HL-60 (cell line): ENCODE measurements around the gene HNRNPA2B1.

Experiments used
- DNase-seq, 2 experiments: peaks; one replicate each; pipeline ENCODE4 v3.0.0-alpha.2; 2010 to 2020; ENCODE audit warnings: low read depth in 1 of 2, low spot score in 1 of 2
- H3K27ac ChIP-seq: fragments of 250-450 bp; sonication (Bioruptor Pico); replicated peaks from 2 replicates; pipeline ENCODE4 v1.5.1; 2020; ENCODE audit warnings: mild to moderate bottlenecking, moderate library complexity
- H3K27me3 ChIP-seq: fragments of 250-450 bp; sonication (Bioruptor Pico); 2 replicates; pipeline ENCODE4 v1.5.1; 2021; ENCODE audit warnings: mild to moderate bottlenecking, moderate library complexity; ENCODE audit not compliant: insufficient read depth, poor library complexity, severe bottlenecking
- H3K4me3 ChIP-seq: replicated peaks from 2 replicates; pipeline ENCODE4 v1.5.1; 2011; ENCODE audit warnings: mild to moderate bottlenecking, control low read depth, low read length; ENCODE audit not compliant: insufficient read depth
- CTCF ChIP-seq: IDR thresholded peaks from one replicate; pipeline ENCODE4 v1.5.1; 2011; ENCODE audit warnings: low read length, control low read depth, inconsistent platforms; ENCODE audit not compliant: insufficient read depth
- GABPA ChIP-seq: IDR thresholded peaks from 2 replicates; pipeline ENCODE4 v1.6.1; 2012; ENCODE audit warnings: low read depth
- POLR2AphosphoS5 ChIP-seq: IDR thresholded peaks from 2 replicates; pipeline ENCODE4 v1.6.1; 2012; ENCODE audit warnings: low read depth
- REST ChIP-seq: IDR thresholded peaks from 2 replicates; pipeline ENCODE4 v1.6.1; 2012; ENCODE audit warnings: low read depth; ENCODE audit not compliant: insufficient replicate concordance
- SPI1 ChIP-seq: IDR thresholded peaks from 2 replicates; pipeline ENCODE4 v1.6.1; 2012; ENCODE audit warnings: low read depth, mild to moderate bottlenecking, borderline replicate concordance

Gene HNRNPA2B1

GRCh38 chr7:26172048-26172447 lies 28.5 kb downstream of the HNRNPA2B1 start:
- Histone ChIP-seq H3K27me3 (no peaks in the 10 kb centered on the region), H3K27ac (no peak overlapping the region), H3K4me3 (no peak overlapping the region)
- TF ChIP-seq REST = no peak
- TF ChIP-seq POLR2AphosphoS5 = no peak
- no peak for TF ChIP-seq CTCF
- no peak for TF ChIP-seq GABPA
- TF ChIP-seq SPI1 = no peak
- DNase-seq = no peak

GRCh38 chr7:26171601-26172000 lies 28.9 kb downstream of the HNRNPA2B1 start:
- Histone ChIP-seq H3K4me3 (no peak overlapping the region), H3K27me3 (no peaks in the 10 kb centered on the region), H3K27ac (no peak overlapping the region)
- TF ChIP-seq POLR2AphosphoS5 = no peak
- TF ChIP-seq REST = no peak
- no peak for TF ChIP-seq GABPA
- TF ChIP-seq SPI1 = no peak
- no peak for TF ChIP-seq CTCF
- DNase-seq = no peak

GRCh38 chr7:26170663-26171062 lies 29.9 kb downstream of the HNRNPA2B1 start:
- TF ChIP-seq POLR2AphosphoS5 (no peak), SPI1 (no peak), GABPA (no peak), REST (no peak), CTCF (no peak)
- no peak for DNase-seq
- no peaks in the 10 kb centered on the region for H3K27me3 ChIP-seq
- no peak overlapping the region for H3K4me3 ChIP-seq
- H3K27ac ChIP-seq = no peak overlapping the region
